ENCODE data around the gene MEOX2.

Gene MEOX2

GRCh38 chr7:15686295-15686956 is at the start of gene MEOX2:
Gene MEOX2, minus strand, starts transcription at chr7:15686683. Its CDS starts 281 bp downstream, at chr7:15686402.
- no peak for DNase-seq

GRCh38 chr7:15729746-15730145 is 43.3 kb upstream of the MEOX2 start:
- DNase-seq: no peak

GRCh38 chr7:15725051-15725450 is 38.6 kb upstream of the MEOX2 start:
- no peak for DNase-seq

- DNase-seq: no peak
These were observed 37.4 kb upstream of the MEOX2 start for GRCh38 chr7:15723841-15724240.

- DNase-seq: no peak
These were observed 34.5 kb upstream of the MEOX2 start for GRCh38 chr7:15720849-15721471.

GRCh38 chr7:15719311-15719710 is 32.8 kb upstream of the MEOX2 start:
- no peak for DNase-seq

- DNase-seq: no peak
These were observed 29.0 kb upstream of the MEOX2 start for GRCh38 chr7:15715435-15715834.

GRCh38 chr7:15709978-15710377 is 23.5 kb upstream of the MEOX2 start:
- DNase-seq: no peak

- DNase-seq: no peak
These were observed 21.1 kb upstream of the MEOX2 start for GRCh38 chr7:15707570-15707969.

GRCh38 chr7:15703732-15704131 is 17.2 kb upstream of the MEOX2 start:
- no peak for DNase-seq

GRCh38 chr7:15692501-15693020 is 6.1 kb upstream of the MEOX2 start:
- DNase-seq: no peak

GRCh38 chr7:15688911-15689310 is 2.4 kb upstream of the MEOX2 start:
- DNase-seq: no peak

GRCh38 chr7:15688279-15688626 is 1.8 kb upstream of the MEOX2 start:
- no peak for DNase-seq

GRCh38 chr7:15687546-15688278 is 1.2 kb upstream of the MEOX2 start:
- no peak for DNase-seq

- no peak for DNase-seq
These were observed 568 bp upstream of the MEOX2 start for GRCh38 chr7:15686957-15687545.

GRCh38 chr7:15685358-15686294 is 857 bp downstream of the MEOX2 start:
- DNase-seq: no peak

GRCh38 chr7:15684871-15685270 is 1.6 kb downstream of the MEOX2 start:
- no peak for DNase-seq

GRCh38 chr7:15684111-15684800 is 2.2 kb downstream of the MEOX2 start:
- DNase-seq: no peak

GRCh38 chr7:15682751-15683245 is 3.7 kb downstream of the MEOX2 start:
- DNase-seq: no peak

GRCh38 chr7:15682111-15682510 is 4.4 kb downstream of the MEOX2 start:
- no peak for DNase-seq

- DNase-seq: no peak
These were observed 4.9 kb downstream of the MEOX2 start for GRCh38 chr7:15681631-15682030.

GRCh38 chr7:15681186-15681585 is 5.3 kb downstream of the MEOX2 start:
- no peak for DNase-seq

All from activated CD4-positive, CD25-positive, alpha-beta regulatory T cell treated with anti-CD3 and anti-CD28 coated beads, Interleukin-2, amount 50 U/mL, for 72 hours (primary cell).